HG03469 (cell line): ENCODE measurements around the gene ATG9B.
"Not testable (repeated sequence)": the region's sequence is repeated elsewhere in the genome, so short reads cannot be mapped to it uniquely, and the experiment has no call there.

Experiments
- ATAC-seq: cut with Tn5 transposase; IDR thresholded peaks from one replicate; pipeline ENCODE4 v1.9.1; 2021; ENCODE audit warnings: mild to moderate bottlenecking, moderate library complexity, moderate number of reproducible peaks; ENCODE audit not compliant: unreplicated experiment

The ATG9B gene

GRCh38 chr7:151059367-151060112, 35.2 kb upstream of the ATG9B start, which contains the start of gene SLC4A2:
TSS of gene SLC4A2 (plus strand) at chr7:151059589. CDS start at chr7:151061988, 2,399 bp downstream.
- no peak for ATAC-seq

- no peak for ATAC-seq
These were observed 34.6 kb upstream of the ATG9B start for GRCh38 chr7:151058781-151059366.

GRCh38 chr7:151057989-151058780, 33.9 kb upstream of the ATG9B start:
- peak; percentile 76 for ATAC-seq

- peak; percentile 3 for ATAC-seq
These were observed 33.3 kb upstream of the ATG9B start, which contains the start of gene CDK5 for GRCh38 chr7:151057506-151057988. TSS of gene CDK5 (minus strand) at chr7:151057897. CDS start at chr7:151057848, 49 bp downstream.

GRCh38 chr7:151056666-151057505, 32.6 kb upstream of the ATG9B start:
- no peak for ATAC-seq

- no peak for ATAC-seq
These were observed 32.0 kb upstream of the ATG9B start for GRCh38 chr7:151056283-151056665.

GRCh38 chr7:151053751-151054150, 29.5 kb upstream of the ATG9B start:
- no peak for ATAC-seq

- ATAC-seq = no peak
These were observed 28.8 kb upstream of the ATG9B start for GRCh38 chr7:151053096-151053495.

- ATAC-seq = no peak
These were observed 26.8 kb upstream of the ATG9B start for GRCh38 chr7:151051108-151051507.

GRCh38 chr7:151048911-151049463, 24.7 kb upstream of the ATG9B start:
- ATAC-seq = no peak

- no peak for ATAC-seq
These were observed 23.9 kb upstream of the ATG9B start, which contains the start of gene ASIC3 for GRCh38 chr7:151047976-151048815. TSS of gene ASIC3 (plus strand) at chr7:151048531. CDS start at chr7:151048886, 355 bp downstream.

GRCh38 chr7:151046603-151047573, 22.6 kb upstream of the ATG9B start:
- no peak for ATAC-seq

- no peak for ATAC-seq
These were observed 21.7 kb upstream of the ATG9B start for GRCh38 chr7:151045967-151046366.

GRCh38 chr7:151045262-151045661, 21.0 kb upstream of the ATG9B start:
- ATAC-seq = no peak

- no peak for ATAC-seq
These were observed 19.7 kb upstream of the ATG9B start for GRCh38 chr7:151043959-151044358.

- not testable (repeated sequence) for ATAC-seq
These were observed 19.2 kb upstream of the ATG9B start for GRCh38 chr7:151043449-151043848.

- no peak for ATAC-seq
These were observed 16.5 kb upstream of the ATG9B start for GRCh38 chr7:151040616-151041375.
